Measurements from ENCODE around the gene PLEKHN1. TPM values are rescaled to one million over a fixed set of nuclear protein-coding genes. Genes with fewer than 3 reads are reported as not detected.

Gene PLEKHN1
- total and polyA plus RNA-seq, 2 donors (not counting 3 experiments of a cell fraction or from before 2014, with no cell fraction given), result 0.29 to 0.88 TPM

GRCh38 chr1:992362-992761 lies 26.1 kb downstream of the PLEKHN1 start:
- no peak overlapping the region for H2AFZ ChIP-seq (ENCODE audit: low read depth, low read length)
- no peaks in the 10 kb centered on the region for H3K79me2 ChIP-seq (ENCODE audit: control insufficient read depth, insufficient read depth, low read length)
- no peaks in the 10 kb centered on the region for H3K4me1 ChIP-seq (ENCODE audit: control insufficient read depth, extremely low read depth, insufficient read depth, low read length)
- H3K4me2 ChIP-seq (ENCODE audit: insufficient read depth, low read length), result no peak overlapping the region
- dilution Hi-C loops (cut with MboI; ENCODE audit: extremely low pct_ligation_motif_present, low sequenced_read_pairs), result no loop called here
- intact Hi-C loops (cut with micrococcal nuclease), result no loop called here
- no peak overlapping the region for H3K4me3 ChIP-seq (replicated peaks in 1 of 3; ENCODE audit: insufficient read depth in 1 of 3, low read depth in 1 of 3, low read length in 3 of 3)
- CTCF ChIA-PET, result interaction anchor here (2.5 to 3.9 kb wide), 2 partner anchors 9 to 10 kb away, joined by 11 to 25 read pairs; no protein-coding TSS in a partner anchor
- no TSS peak for BruUV-seq (replicated peaks)
- no peaks in the 10 kb centered on the region for H3K36me3 ChIP-seq (ENCODE audit: control insufficient read depth in 2 of 2, extremely low read depth in 1 of 2, insufficient read depth in 2 of 2, low read length in 2 of 2)
- H3K27ac ChIP-seq (ENCODE audit: insufficient read depth, low read depth, low read length), result no peak overlapping the region
- POLR2A ChIA-PET, result no interaction called here
- DNase-seq (ENCODE audit: low read depth, low spot score) (no peak), FAIRE-seq (no peak)
- peaks cover 0 to 3% of the 10 kb centered on the region in 2 experiments for H3K27me3 ChIP-seq (ENCODE audit: control insufficient read depth in 2 of 2, insufficient read depth in 2 of 2, low read length in 2 of 2)
- no peaks in the 10 kb centered on the region for H3K9me3 ChIP-seq (replicated peaks; ENCODE audit: control insufficient read depth, insufficient read depth, low read length)
- no peaks in the 10 kb centered on the region for H4K20me1 ChIP-seq (replicated peaks; ENCODE audit: control insufficient read depth, extremely low read depth, insufficient read depth, low read length)
- no peaks in the 10 kb centered on the region for H3K9me1 ChIP-seq (replicated peaks; ENCODE audit: control insufficient read depth, extremely low read depth, insufficient read depth, low read length)
- H3K9ac ChIP-seq (replicated peaks; ENCODE audit: extremely low read depth, insufficient read depth, low read length), result no peak overlapping the region
- TF ChIP-seq EZH2 (IDR thresholded peaks at IDR 0.05; ENCODE audit: borderline replicate concordance, low read depth, low read length, severe bottlenecking), result no peak
- no peak for TF ChIP-seq MYC (IDR thresholded peaks at IDR 0.05; ENCODE audit: low read depth, low read length)
- no peak for TF ChIP-seq JUN (IDR thresholded peaks at IDR 0.05; ENCODE audit: borderline replicate concordance, insufficient read depth, insufficient read length, low read depth)
- TF ChIP-seq FOS (IDR thresholded peaks at IDR 0.05; ENCODE audit: borderline replicate concordance, insufficient read depth, low read length), result no peak
- no peak for TF ChIP-seq MAX (IDR thresholded peaks at IDR 0.05; ENCODE audit: insufficient read depth, insufficient read length)
- TF ChIP-seq POLR2AphosphoS5 (IDR thresholded peaks at IDR 0.05; ENCODE audit: insufficient read depth, low read depth, low read length), result no peak
- no peak for TF ChIP-seq GATA2 (IDR thresholded peaks at IDR 0.05; ENCODE audit: insufficient read depth, insufficient read length, low read depth, low read length)
- TF ChIP-seq CTCF (IDR thresholded peaks at IDR 0.05; ENCODE audit: extremely low read depth in 1 of 2, insufficient read depth in 1 of 2, low read depth in 1 of 2, low read length in 2 of 2), result no peak
- no peak for TF ChIP-seq POLR2A (IDR thresholded peaks at IDR 0.05; ENCODE audit: low read depth, low read length)

Data from endothelial cell of umbilical vein (primary cell).